MCF 10A (cell line): Measurements from ENCODE around the gene ATAD1. TPM values are rescaled to one million over a fixed set of nuclear protein-coding genes. Genes with fewer than 3 reads are reported as not detected.
"Not testable (repeated sequence)": the region's sequence is repeated elsewhere in the genome, so short reads cannot be mapped to it uniquely, and the experiment has no call there.

ENCODE experiments used
- BruUV-seq: library from RNA; stranded (reverse); fragments of 400-500 nt; replicated peaks from 2 replicates; lab custom pipeline; 2021; lab: Mats Ljungman, UMichigan
- CTCF ChIA-PET: fragments of 300-600 bp; sonication (Branson Sonifier 250); formaldehyde crosslinking; extraction: SDS; loops from one replicate; lab custom pipeline; 2021; ENCODE audit warnings: antibody characterized with exemption, inconsistent platforms; lab: Yijun Ruan, JAX
- POLR2A ChIA-PET: fragments of 300-600, 350-650 bp; sonication (Branson Sonifier 250); formaldehyde crosslinking; extraction: SDS; loops from one replicate; lab custom pipeline; 2020; ENCODE audit warnings: antibody characterized with exemption, inconsistent platforms; lab: Yijun Ruan, JAX
- DNase-seq: peaks from one replicate; pipeline ENCODE4 v3.0.0-alpha.2; 2018; ENCODE audit not compliant: unreplicated experiment
- H3K27ac Mint-ChIP-seq: one replicate; pipeline ENCODE4 v1.8.0; 2022; ENCODE audit warnings: mild to moderate bottlenecking, low read depth, mixed read lengths; ENCODE audit not compliant: unreplicated experiment
- H3K27me3 Mint-ChIP-seq: one replicate; pipeline ENCODE4 v1.8.0; 2022; ENCODE audit warnings: mixed read lengths; ENCODE audit not compliant: insufficient read depth, unreplicated experiment
- H3K36me3 Mint-ChIP-seq: one replicate; pipeline ENCODE4 v1.8.0; 2022; ENCODE audit warnings: mild to moderate bottlenecking, moderate library complexity, mixed read lengths; ENCODE audit not compliant: insufficient read depth, unreplicated experiment
- H3K4me1 Mint-ChIP-seq: one replicate; pipeline ENCODE4 v1.8.0; 2022; ENCODE audit warnings: mixed read lengths; ENCODE audit not compliant: insufficient read depth, unreplicated experiment
- H3K4me3 Mint-ChIP-seq: one replicate; pipeline ENCODE4 v1.8.0; 2022; ENCODE audit warnings: mild to moderate bottlenecking, moderate library complexity, mixed read lengths; ENCODE audit not compliant: unreplicated experiment
- H3K9me3 Mint-ChIP-seq: one replicate; pipeline ENCODE4 v1.8.0; 2022; ENCODE audit warnings: mixed read lengths; ENCODE audit not compliant: unreplicated experiment
- CTCF ChIP-seq: fragments of 200-600 bp; IDR thresholded peaks from one replicate; pipeline ENCODE4 v1.8.0; 2022; ENCODE audit warnings: antibody characterized with exemption, mild to moderate bottlenecking; ENCODE audit not compliant: unreplicated experiment
- intact Hi-C: fragments of 100-400 bp; cut with micrococcal nuclease; formaldehyde crosslinking; loops from 2 replicates; pipeline ENCODE4 v1.14.1; 2022
- total RNA-seq: library from RNA; stranded (reverse); gene quantifications from 2 replicates; pipeline ENCODE4 v1.2.3, GENCODE V29; 2022

ATAD1 gene
- total RNA-seq, 1 experiment from 2014 or later, result 75.2 TPM

- no peak for TF ChIP-seq CTCF
- CTCF ChIA-PET, result interaction anchor here (0.6 to 3.6 kb wide), 19 partner anchors 10 to 692 kb away, joined by 3 to 56 read pairs (median 4); partner anchors contain the start of gene ATAD1
- Mint-ChIP-seq H3K4me1 (peaks cover 16% of the 10 kb centered on the region), H3K36me3 (peaks cover 5% of the 10 kb centered on the region), H3K27me3 (no peaks in the 10 kb centered on the region), H3K4me3 (peak overlapping the region; percentile 87), H3K27ac (peak overlapping the region; percentile 83), H3K9me3 (no peaks in the 10 kb centered on the region)
- POLR2A ChIA-PET, result interaction anchor here (0.6 to 7.8 kb wide), 42 partner anchors 9 to 1130 kb away, joined by 3 to 192 read pairs (median 7); partner anchors contain the start of genes ATAD1 and FAS
- no peak for DNase-seq
- no TSS peak for BruUV-seq
- intact Hi-C loops, result loop anchor here (1.0 to 5.0 kb wide), 8 partner anchors 44 to 692 kb away; partner anchors contain the start of gene ATAD1
Measured at GRCh38 chr10:87860816-87861403, 42.9 kb upstream of the ATAD1 start.

GRCh38 chr10:87860156-87860795 is 42.2 kb upstream of the ATAD1 start:
- POLR2A ChIA-PET, result interaction anchor here (0.6 to 7.8 kb wide), 14 partner anchors 9 to 662 kb away, joined by 3 to 192 read pairs (median 45); partner anchors contain the start of gene ATAD1
- intact Hi-C loops, result loop anchor here (1.0 to 5.0 kb wide), 8 partner anchors 43 to 693 kb away; partner anchors contain the start of gene ATAD1
- Mint-ChIP-seq H3K4me1 (peaks cover 16% of the 10 kb centered on the region), H3K27me3 (no peaks in the 10 kb centered on the region), H3K9me3 (no peaks in the 10 kb centered on the region), H3K27ac (no peak overlapping the region), H3K4me3 (no peak overlapping the region), H3K36me3 (no peaks in the 10 kb centered on the region)
- no TSS peak for BruUV-seq
- TF ChIP-seq CTCF, result peak; percentile 62
- CTCF ChIA-PET, result interaction anchor here (0.6 to 3.6 kb wide), 15 partner anchors 11 to 693 kb away, joined by 3 to 56 read pairs (median 6); partner anchors contain the start of gene ATAD1
- peak; percentile 74 for DNase-seq

GRCh38 chr10:87855665-87856064 is 37.6 kb upstream of the ATAD1 start:
- H3K27me3 Mint-ChIP-seq, H3K4me3 Mint-ChIP-seq, H3K4me1 Mint-ChIP-seq, intact Hi-C loops, BruUV-seq, H3K27ac Mint-ChIP-seq, H3K36me3 Mint-ChIP-seq, POLR2A ChIA-PET, CTCF ChIA-PET, H3K9me3 Mint-ChIP-seq, DNase-seq: not testable (repeated sequence)

- H3K27me3 Mint-ChIP-seq, H3K4me3 Mint-ChIP-seq, DNase-seq, H3K9me3 Mint-ChIP-seq, H3K4me1 Mint-ChIP-seq, H3K27ac Mint-ChIP-seq, CTCF ChIA-PET, BruUV-seq, H3K36me3 Mint-ChIP-seq, intact Hi-C loops: not testable (repeated sequence)
- POLR2A ChIA-PET, result interaction anchor here (0.5 kb wide), 1 partner anchor 955 kb away, joined by 3 read pairs; no protein-coding TSS in a partner anchor
Measured at GRCh38 chr10:87855247-87855646, 37.2 kb upstream of the ATAD1 start.
